Calu3 (cell line): ENCODE results near the gene MXRA8. TPM values are rescaled to one million over a fixed set of nuclear protein-coding genes. Genes with fewer than 3 reads are reported as not detected.
A peak's percentile ranks its signal among the peaks of the same experiment; 100 is the strongest.

Source experiments
- Bru-seq: library from RNA; stranded (reverse); fragments of 400-500 nt; gene quantifications from one replicate; lab custom pipeline; 2021; lab: Mats Ljungman, UMichigan
- BruChase-seq, 2 experiments: library from RNA; stranded (reverse); fragments of 400-500 nt; gene quantifications; one replicate each; lab custom pipeline; 2021; lab: Mats Ljungman, UMichigan
- BruUV-seq: library from RNA; stranded (reverse); fragments of 400-500 nt; replicated peaks from 2 replicates; lab custom pipeline; 2021; lab: Mats Ljungman, UMichigan
- CTCF ChIA-PET: fragments of 300-600 bp; sonication (Branson Sonifier 250); formaldehyde crosslinking; loops from one replicate; lab custom pipeline; 2022; ENCODE audit warnings: antibody characterized with exemption; lab: Charles Lee
- DNase-seq: peaks from one replicate; pipeline ENCODE4 v3.0.0; 2022
- H3K27ac Mint-ChIP-seq: one replicate; pipeline ENCODE4 v1.8.0; 2022; ENCODE audit warnings: mixed read lengths; ENCODE audit not compliant: unreplicated experiment
- H3K27me3 Mint-ChIP-seq: one replicate; pipeline ENCODE4 v1.8.0; 2022; ENCODE audit warnings: mixed read lengths; ENCODE audit not compliant: unreplicated experiment
- H3K36me3 Mint-ChIP-seq: one replicate; pipeline ENCODE4 v1.8.0; 2022; ENCODE audit warnings: mild to moderate bottlenecking, moderate library complexity, mixed read lengths; ENCODE audit not compliant: insufficient read depth, unreplicated experiment
- H3K4me1 Mint-ChIP-seq: one replicate; pipeline ENCODE4 v1.8.0; 2022; ENCODE audit warnings: mild to moderate bottlenecking, low read depth, mixed read lengths; ENCODE audit not compliant: unreplicated experiment
- H3K4me3 Mint-ChIP-seq: one replicate; pipeline ENCODE4 v1.8.0; 2022; ENCODE audit warnings: mild to moderate bottlenecking, low read depth, moderate library complexity, mixed read lengths; ENCODE audit not compliant: unreplicated experiment
- H3K9me3 Mint-ChIP-seq: one replicate; pipeline ENCODE4 v1.8.0; 2022; ENCODE audit warnings: low read depth, mixed read lengths; ENCODE audit not compliant: unreplicated experiment
- CTCF ChIP-seq: fragments of 200-600 bp; IDR thresholded peaks from one replicate; pipeline ENCODE4 v1.8.0; 2022; ENCODE audit warnings: antibody characterized with exemption; ENCODE audit not compliant: unreplicated experiment
- intact Hi-C: fragments of 100-400 bp; cut with micrococcal nuclease; formaldehyde crosslinking; loops from one replicate; pipeline ENCODE4 v1.10.0; 2022; ENCODE audit not compliant: unreplicated experiment
- long read RNA-seq: library from polyadenylated mRNA; stranded (forward); transcript quantifications from one replicate; pipeline ENCODE4 v2.0.0, GENCODE V29; 2022
- total RNA-seq: library from RNA; stranded (reverse); gene quantifications from 2 replicates; pipeline ENCODE4 v1.2.3, GENCODE V29; 2022

MXRA8 gene
- total RNA-seq (not detected in 2 replicates), Bru-seq, nascent RNA (not detected), BruChase-seq, experiment 1, labeled RNA remaining after a 6-hour chase (percentile 14 among the genes with signal in this experiment), BruChase-seq, experiment 2, labeled RNA remaining after a 2-hour chase (percentile 18 among the genes with signal in this experiment)
- long read RNA-seq, result 0 reads

- intact Hi-C loops, result no loop called here
- Mint-ChIP-seq H3K27ac (no peak within 1 kb of the TSS), H3K9me3 (peaks cover 4% of the 10 kb centered on the region), H3K4me3 (no peak within 1 kb of the TSS), H3K36me3 (peaks cover 6% of the 10 kb centered on the region), H3K4me1 (peaks cover 10% of the 10 kb centered on the region), H3K27me3 (peaks cover 14% of the 10 kb centered on the region)
- no peak for DNase-seq
- CTCF ChIA-PET, result no interaction called here
- no TSS peak for BruUV-seq
- TF ChIP-seq CTCF, result no peak
Measured at GRCh38 chr1:1358433-1359271, at the start of gene MXRA8. TSS of gene MXRA8 (minus strand) at chr1:1358555. CDS start at chr1:1358504, 51 bp downstream.

GRCh38 chr1:1407636-1408318 lies 49.4 kb upstream of the MXRA8 start:
- TF ChIP-seq CTCF, result no peak
- Mint-ChIP-seq H3K9me3 (no peaks in the 10 kb centered on the region), H3K27me3 (no peaks in the 10 kb centered on the region), H3K36me3 (peaks cover 51% of the 10 kb centered on the region), H3K4me3 (peak overlapping the region; percentile 83), H3K27ac (peak overlapping the region; percentile 42), H3K4me1 (no peaks in the 10 kb centered on the region)
- intact Hi-C loops, result no loop called here
- peak; percentile 18 for DNase-seq
- no TSS peak for BruUV-seq
- CTCF ChIA-PET, result interaction anchor here (1.0 to 1.4 kb wide), 2 partner anchors 25 to 97 kb away, joined by 4 to 5 read pairs; no protein-coding TSS in a partner anchor

- Mint-ChIP-seq H3K4me1 (no peaks in the 10 kb centered on the region), H3K9me3 (no peaks in the 10 kb centered on the region), H3K27me3 (no peaks in the 10 kb centered on the region), H3K36me3 (peaks cover 58% of the 10 kb centered on the region), H3K27ac (peak within 1 kb of the TSS; percentile 82), H3K4me3 (peak within 1 kb of the TSS; percentile 83)
- TF ChIP-seq CTCF, result no peak
- peak; percentile 86 for DNase-seq
- no TSS peak for BruUV-seq
- CTCF ChIA-PET, result interaction anchor here (1.0 to 1.4 kb wide), 2 partner anchors 26 to 98 kb away, joined by 4 to 5 read pairs; no protein-coding TSS in a partner anchor
- intact Hi-C loops, result no loop called here
Measured at GRCh38 chr1:1406821-1407635, 48.7 kb upstream of the MXRA8 start, which contains the start of gene MRPL20. TSS of gene MRPL20 (minus strand) at chr1:1407293. CDS start at chr1:1407217, 76 bp downstream.
